ENCODE measurements around the gene GP9.
"Not testable (repeated sequence)": the region's sequence is repeated elsewhere in the genome, so short reads cannot be mapped to it uniquely, and the experiment has no call there.

GP9 gene

DNA sequence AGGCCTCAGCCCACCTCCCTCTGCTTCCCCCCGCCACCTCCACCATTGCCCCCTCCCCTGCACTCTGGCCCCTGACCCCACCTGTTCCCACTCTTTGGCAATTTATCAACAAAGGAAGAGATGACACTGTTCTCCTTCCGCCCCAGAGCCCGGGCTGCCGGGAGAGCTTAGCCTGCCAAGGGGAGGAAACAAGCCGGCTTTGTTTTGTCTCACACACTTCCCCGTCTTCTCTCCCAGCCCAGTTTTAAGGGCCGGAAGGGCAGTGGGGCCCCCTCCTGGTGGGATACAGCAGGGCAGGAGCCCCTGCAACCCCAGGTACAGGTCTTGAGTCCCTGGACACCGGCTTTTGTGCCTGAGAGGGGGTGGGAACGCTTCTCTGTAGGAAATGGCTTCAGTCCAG, 27.3 kb downstream of the GP9 start:
- not testable (repeated sequence) for H3K9ac ChIP-seq (ENCODE audit: low read depth, low read length); H3K4me1 ChIP-seq (ENCODE audit: control insufficient read depth, insufficient read depth, low read length); H3K27me3 ChIP-seq (ENCODE audit: control insufficient read depth, insufficient read depth, low read length); H3K9me3 ChIP-seq (replicated peaks; ENCODE audit: low read length); H3K36me3 ChIP-seq (ENCODE audit: insufficient read depth, low read length); H3K4me2 ChIP-seq (ENCODE audit: low read length); H3K4me3 ChIP-seq (ENCODE audit: low read length)

DNA sequence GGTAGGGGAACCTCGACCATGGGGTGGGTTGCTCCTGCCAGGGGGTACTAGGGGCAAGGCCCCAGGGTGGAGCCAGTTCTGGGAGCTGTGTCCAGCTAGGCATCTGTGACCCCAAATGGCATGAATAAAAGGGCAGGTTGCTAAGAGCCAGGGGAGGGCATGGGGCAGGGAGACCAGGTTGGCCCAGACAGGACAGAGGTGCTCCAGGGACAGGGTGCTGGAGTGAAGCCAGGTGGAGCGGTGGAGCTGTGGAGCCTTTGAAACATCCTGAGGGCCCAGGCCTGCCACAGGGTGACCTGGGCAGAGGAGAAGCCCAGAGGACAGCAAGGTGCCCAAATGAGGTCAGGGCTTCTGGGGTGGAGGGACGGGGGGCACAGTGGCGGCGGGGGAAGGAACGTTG, 27.7 kb downstream of the GP9 start:
- not testable (repeated sequence) for H3K4me3 ChIP-seq (ENCODE audit: low read length); H3K9ac ChIP-seq (ENCODE audit: low read depth, low read length); H3K4me2 ChIP-seq (ENCODE audit: low read length)

DNA sequence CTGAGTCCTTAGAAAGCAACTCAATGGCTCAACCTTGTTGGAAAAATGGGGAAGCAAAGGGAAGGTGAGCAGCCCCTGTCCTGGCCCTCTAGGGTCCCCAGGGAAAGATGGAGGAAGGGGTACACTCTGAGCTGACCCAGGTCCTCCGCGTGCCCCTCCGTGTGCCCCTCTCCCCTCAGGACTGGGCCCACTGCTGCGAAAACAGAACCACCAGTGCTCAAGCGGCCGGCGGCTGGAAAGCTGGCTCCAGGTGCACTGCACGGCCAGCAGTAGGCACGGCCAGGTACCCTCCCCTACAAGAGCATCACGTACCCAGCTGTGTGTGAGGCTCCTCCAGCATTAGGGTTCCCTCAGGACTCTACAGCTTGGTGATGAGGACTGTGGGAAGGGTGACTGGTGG, 34.7 kb downstream of the GP9 start:
- Histone ChIP-seq H3K4me2 (ENCODE audit: low read length) (no peak overlapping the region), H3K9me3 (replicated peaks; ENCODE audit: low read length) (no peaks in the 10 kb centered on the region), H3K9ac (ENCODE audit: low read depth, low read length) (no peak overlapping the region), H3K27me3 (ENCODE audit: control insufficient read depth, insufficient read depth, low read length) (no peaks in the 10 kb centered on the region), H3K4me3 (ENCODE audit: low read length) (no peak overlapping the region), H3K36me3 (ENCODE audit: insufficient read depth, low read length) (peaks cover 15% of the 10 kb centered on the region), H3K4me1 (ENCODE audit: control insufficient read depth, insufficient read depth, low read length) (no peaks in the 10 kb centered on the region)

More for the DNA sequence above, 27.7 kb downstream of the GP9 start:
- not testable (repeated sequence) for H3K9me3 ChIP-seq (replicated peaks; ENCODE audit: low read length); H3K36me3 ChIP-seq (ENCODE audit: insufficient read depth, low read length); H3K27me3 ChIP-seq (ENCODE audit: control insufficient read depth, insufficient read depth, low read length); H3K4me1 ChIP-seq (ENCODE audit: control insufficient read depth, insufficient read depth, low read length)

DNA sequence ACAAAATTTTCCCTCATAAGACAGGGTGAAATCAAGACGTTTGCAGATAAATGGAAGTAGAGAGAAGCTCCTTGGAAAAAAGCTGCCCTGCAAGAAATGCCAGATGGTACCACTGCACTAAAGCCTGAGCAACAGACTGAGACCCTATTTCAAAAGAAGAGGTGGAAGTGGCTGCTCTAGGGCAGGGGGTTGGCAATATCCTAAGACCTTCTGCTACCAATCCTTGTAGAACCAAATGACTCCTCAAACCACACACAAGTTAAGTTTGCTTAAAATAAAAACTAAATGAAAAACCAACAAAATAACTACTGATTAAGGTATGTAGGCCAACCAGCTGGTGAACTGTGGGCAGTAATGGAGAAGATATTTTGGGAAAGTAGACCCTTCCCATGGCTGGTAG, 39.7 kb downstream of the GP9 start:
- no peak overlapping the region for H3K4me3 ChIP-seq (ENCODE audit: low read length)
- H3K9me3 ChIP-seq (replicated peaks; ENCODE audit: low read length) = no peaks in the 10 kb centered on the region
- no peaks in the 10 kb centered on the region for H3K27me3 ChIP-seq (ENCODE audit: control insufficient read depth, insufficient read depth, low read length)
- no peak overlapping the region for H3K4me2 ChIP-seq (ENCODE audit: low read length)
- H3K36me3 ChIP-seq (ENCODE audit: insufficient read depth, low read length) = peaks cover 11% of the 10 kb centered on the region
- no peak overlapping the region for H3K9ac ChIP-seq (ENCODE audit: low read depth, low read length)
- H3K4me1 ChIP-seq (ENCODE audit: control insufficient read depth, insufficient read depth, low read length) = no peaks in the 10 kb centered on the region

DNA sequence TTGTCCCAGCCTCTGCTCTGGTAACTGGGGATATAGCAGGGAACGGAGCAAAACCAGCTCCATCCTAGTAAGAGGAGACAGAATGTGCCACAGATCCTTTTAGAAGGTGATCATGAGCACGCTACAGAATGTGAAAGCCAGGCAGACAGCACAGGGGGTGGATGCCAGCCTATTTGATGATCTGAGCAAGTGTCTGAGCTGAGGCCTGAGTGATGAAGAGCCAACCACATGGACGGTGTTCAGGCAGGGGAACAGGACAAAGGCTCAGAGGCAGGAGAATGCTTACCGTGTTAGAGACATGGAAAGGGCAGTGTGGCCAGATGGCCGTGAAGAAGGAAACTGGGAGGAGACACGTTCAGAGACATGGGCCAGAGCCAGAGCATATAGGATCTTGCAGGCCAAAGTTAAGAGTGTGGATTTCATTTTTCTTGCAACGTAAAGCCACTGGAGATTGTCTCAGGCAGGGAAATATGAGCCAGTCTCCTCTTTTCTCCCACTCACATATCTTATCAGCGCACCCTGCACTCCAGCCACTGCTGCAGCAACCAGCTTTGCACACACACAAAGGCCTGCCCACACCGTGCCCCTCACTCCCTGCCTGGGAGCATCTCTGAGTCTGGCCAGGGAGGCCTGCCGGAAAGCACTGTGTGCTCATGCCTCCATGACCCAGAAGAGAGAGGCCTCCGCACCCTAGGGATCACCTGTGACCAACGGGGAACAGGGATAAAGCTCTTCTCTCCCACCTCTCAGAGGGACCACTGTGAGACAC, 41.0 kb downstream of the GP9 start:
- Histone ChIP-seq H3K9ac (ENCODE audit: low read depth, low read length) (no peak overlapping the region), H3K9me3 (replicated peaks; ENCODE audit: low read length) (no peaks in the 10 kb centered on the region), H3K4me1 (ENCODE audit: control insufficient read depth, insufficient read depth, low read length) (no peaks in the 10 kb centered on the region), H3K36me3 (ENCODE audit: insufficient read depth, low read length) (peaks cover 11% of the 10 kb centered on the region), H3K4me3 (ENCODE audit: low read length) (no peak overlapping the region), H3K4me2 (ENCODE audit: low read length) (no peak overlapping the region), H3K27me3 (ENCODE audit: control insufficient read depth, insufficient read depth, low read length) (no peaks in the 10 kb centered on the region)

DNA sequence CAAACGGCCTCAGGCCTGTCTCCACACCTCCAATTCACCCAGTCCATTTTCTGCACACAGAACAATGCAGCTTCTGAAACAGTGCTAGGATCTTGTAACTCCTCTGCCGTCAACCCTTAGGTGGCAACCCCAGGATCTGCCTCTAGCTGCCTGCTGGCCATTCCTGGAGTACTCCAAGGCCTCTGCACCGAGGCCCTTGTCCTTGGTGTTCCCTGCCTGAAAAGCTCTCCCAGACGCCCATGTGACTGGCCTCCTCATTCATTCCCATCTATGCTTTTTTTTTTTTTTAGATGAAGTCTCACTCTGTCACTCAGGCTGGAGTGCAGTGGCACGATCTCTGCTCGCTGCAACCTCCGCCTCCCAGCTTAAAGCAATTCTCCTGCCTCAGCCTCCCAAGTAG, 42.7 kb downstream of the GP9 start:
- Histone ChIP-seq H3K4me2 (ENCODE audit: low read length) (no peak overlapping the region), H3K9me3 (replicated peaks; ENCODE audit: low read length) (no peaks in the 10 kb centered on the region), H3K4me3 (ENCODE audit: low read length) (no peak overlapping the region), H3K4me1 (ENCODE audit: control insufficient read depth, insufficient read depth, low read length) (no peaks in the 10 kb centered on the region), H3K27me3 (ENCODE audit: control insufficient read depth, insufficient read depth, low read length) (no peaks in the 10 kb centered on the region), H3K36me3 (ENCODE audit: insufficient read depth, low read length) (peaks cover 19% of the 10 kb centered on the region), H3K9ac (ENCODE audit: low read depth, low read length) (no peak overlapping the region)

DNA sequence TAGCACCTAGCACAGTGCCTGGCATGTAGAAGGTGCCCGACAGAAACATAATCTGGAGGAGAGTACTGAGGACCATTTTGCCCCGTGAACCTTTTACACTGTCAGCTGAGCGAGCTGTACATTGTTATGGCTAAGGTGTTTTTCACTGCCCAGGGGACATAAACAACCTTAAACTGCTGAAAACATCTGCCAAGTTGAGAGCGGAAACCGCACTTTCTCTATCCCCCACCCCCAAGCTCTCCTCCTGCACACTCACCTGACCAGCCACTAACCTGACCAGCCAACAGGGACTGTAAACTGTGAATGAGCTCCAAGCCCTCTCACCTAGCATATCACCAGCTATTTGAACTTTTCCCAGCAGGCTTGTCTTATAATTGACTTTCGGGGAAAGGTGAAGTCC, 43.5 kb downstream of the GP9 start:
- no peak overlapping the region for H3K4me2 ChIP-seq (ENCODE audit: low read length)
- no peak overlapping the region for H3K9ac ChIP-seq (ENCODE audit: low read depth, low read length)
- H3K4me1 ChIP-seq (ENCODE audit: control insufficient read depth, insufficient read depth, low read length) = no peaks in the 10 kb centered on the region
- peaks cover 24% of the 10 kb centered on the region for H3K36me3 ChIP-seq (ENCODE audit: insufficient read depth, low read length)
- no peaks in the 10 kb centered on the region for H3K27me3 ChIP-seq (ENCODE audit: control insufficient read depth, insufficient read depth, low read length)
- H3K9me3 ChIP-seq (replicated peaks; ENCODE audit: low read length) = no peaks in the 10 kb centered on the region
- no peak overlapping the region for H3K4me3 ChIP-seq (ENCODE audit: low read length)

DNA sequence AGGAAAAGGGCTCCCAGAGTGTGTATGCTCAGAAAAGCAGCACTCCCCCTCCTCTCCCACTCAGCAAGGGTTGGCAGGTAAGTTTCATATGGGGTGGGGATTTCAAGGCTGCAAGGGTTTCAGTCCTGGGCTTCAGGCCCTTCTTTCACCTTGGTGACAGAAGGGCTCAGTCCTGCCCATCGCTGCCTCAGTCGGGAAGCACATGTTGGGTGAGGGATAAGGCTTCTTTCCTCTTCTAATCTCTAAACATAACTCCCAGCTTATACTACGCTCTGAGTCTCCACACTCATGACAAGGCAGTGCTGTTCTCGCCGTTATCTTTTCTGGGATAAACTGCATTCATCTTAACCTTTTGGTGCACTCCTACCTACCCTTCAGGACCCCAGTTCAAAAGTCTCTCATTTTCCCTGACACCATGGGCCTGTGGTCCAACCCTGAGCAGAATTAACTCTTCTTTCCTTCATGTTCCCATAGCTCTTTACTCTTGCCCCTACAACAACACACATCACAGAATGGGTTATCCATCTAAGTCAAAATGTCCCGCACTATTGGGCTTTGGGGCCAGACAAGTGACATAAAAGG, 44.0 kb downstream of the GP9 start:
- Histone ChIP-seq H3K36me3 (ENCODE audit: insufficient read depth, low read length) (peaks cover 24% of the 10 kb centered on the region), H3K4me1 (ENCODE audit: control insufficient read depth, insufficient read depth, low read length) (no peaks in the 10 kb centered on the region), H3K4me2 (ENCODE audit: low read length) (no peak overlapping the region), H3K9me3 (replicated peaks; ENCODE audit: low read length) (no peaks in the 10 kb centered on the region), H3K9ac (ENCODE audit: low read depth, low read length) (no peak overlapping the region), H3K27me3 (ENCODE audit: control insufficient read depth, insufficient read depth, low read length) (no peaks in the 10 kb centered on the region), H3K4me3 (ENCODE audit: low read length) (no peak overlapping the region)

DNA sequence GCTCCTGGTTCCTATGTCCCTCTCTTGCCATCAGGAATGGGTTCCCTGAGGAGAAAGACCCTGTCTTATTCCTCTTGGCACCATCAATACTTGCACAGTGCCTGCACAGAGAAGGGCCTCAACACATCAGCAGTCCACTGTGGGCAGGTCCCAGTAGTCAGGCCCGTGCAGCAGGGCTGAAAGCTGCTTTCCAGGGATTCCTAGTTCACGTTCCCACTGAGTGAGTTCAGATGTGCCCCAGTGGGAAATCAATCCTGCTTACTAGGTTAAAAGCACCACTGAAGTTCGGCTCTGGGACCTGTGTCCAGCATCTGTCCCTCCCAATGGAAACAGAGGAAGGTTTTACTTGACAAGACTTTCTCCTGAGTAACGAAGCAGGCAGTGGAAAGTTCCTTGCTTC, 45.3 kb downstream of the GP9 start:
- H3K4me2 ChIP-seq (ENCODE audit: low read length) = no peak overlapping the region
- no peaks in the 10 kb centered on the region for H3K27me3 ChIP-seq (ENCODE audit: control insufficient read depth, insufficient read depth, low read length)
- no peak overlapping the region for H3K9ac ChIP-seq (ENCODE audit: low read depth, low read length)
- H3K9me3 ChIP-seq (replicated peaks; ENCODE audit: low read length) = no peaks in the 10 kb centered on the region
- H3K4me1 ChIP-seq (ENCODE audit: control insufficient read depth, insufficient read depth, low read length) = no peaks in the 10 kb centered on the region
- peaks cover 26% of the 10 kb centered on the region for H3K36me3 ChIP-seq (ENCODE audit: insufficient read depth, low read length)
- no peak overlapping the region for H3K4me3 ChIP-seq (ENCODE audit: low read length)

DNA sequence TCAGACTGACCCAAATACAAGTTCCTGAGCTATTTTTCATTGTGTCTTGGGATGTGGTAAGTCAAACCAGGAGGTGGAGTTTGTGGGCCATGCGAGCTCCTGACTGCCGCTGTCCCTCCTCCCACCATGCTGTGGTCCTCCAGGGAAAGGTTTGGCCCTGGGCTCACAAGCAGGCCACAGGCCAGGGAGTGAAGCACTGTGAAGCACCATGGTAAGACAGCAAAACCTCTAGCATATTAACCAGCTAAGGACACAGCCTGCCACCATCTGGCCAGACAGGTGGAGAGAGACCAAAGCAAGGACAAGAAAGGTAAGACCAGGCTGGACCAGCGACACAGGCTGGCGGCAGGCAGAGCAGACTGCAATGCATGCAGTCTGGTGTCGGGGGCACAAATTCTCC, 45.7 kb downstream of the GP9 start:
- H3K27me3 ChIP-seq (ENCODE audit: control insufficient read depth, insufficient read depth, low read length) = no peaks in the 10 kb centered on the region
- H3K9me3 ChIP-seq (replicated peaks; ENCODE audit: low read length) = no peaks in the 10 kb centered on the region
- H3K4me1 ChIP-seq (ENCODE audit: control insufficient read depth, insufficient read depth, low read length) = no peaks in the 10 kb centered on the region
- H3K4me3 ChIP-seq (ENCODE audit: low read length) = no peak overlapping the region
- no peak overlapping the region for H3K4me2 ChIP-seq (ENCODE audit: low read length)
- no peak overlapping the region for H3K9ac ChIP-seq (ENCODE audit: low read depth, low read length)
- peaks cover 23% of the 10 kb centered on the region for H3K36me3 ChIP-seq (ENCODE audit: insufficient read depth, low read length)

DNA sequence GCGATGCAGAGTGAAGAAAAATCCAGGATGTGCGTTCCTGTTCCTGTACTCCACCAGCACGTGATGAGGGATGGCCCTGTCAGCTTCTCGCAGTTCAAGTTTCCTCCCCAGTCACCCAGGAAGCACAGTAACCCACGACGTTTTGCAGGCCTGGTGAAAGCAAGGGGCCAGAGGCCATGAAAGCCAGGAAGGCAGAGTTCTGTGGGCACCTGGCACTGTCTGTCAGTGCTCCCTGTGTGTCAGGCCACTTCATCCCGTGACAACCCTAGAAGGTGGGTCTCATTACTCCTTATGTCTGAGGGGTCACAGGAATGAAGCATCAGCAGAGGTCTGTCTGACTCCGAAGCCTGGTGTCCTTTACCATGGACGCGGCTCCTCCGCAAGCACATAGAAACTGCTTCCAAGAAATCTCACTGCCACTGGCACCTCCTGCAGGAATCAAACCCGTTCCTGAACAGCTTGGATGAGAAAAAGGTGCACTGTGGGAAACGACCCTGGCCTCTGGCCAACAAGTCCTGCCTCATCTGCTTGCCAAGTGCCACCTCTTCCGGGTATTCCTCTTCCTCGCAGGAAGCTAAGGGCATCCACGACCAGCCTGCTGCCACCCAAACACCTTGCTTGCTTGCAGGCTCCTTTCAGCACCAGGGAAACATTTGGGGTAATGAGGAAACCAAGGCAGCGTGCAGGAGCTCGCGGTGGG, 46.4 kb downstream of the GP9 start:
- no peak overlapping the region for H3K4me3 ChIP-seq (ENCODE audit: low read length)
- H3K4me1 ChIP-seq (ENCODE audit: control insufficient read depth, insufficient read depth, low read length) = no peaks in the 10 kb centered on the region
- H3K27me3 ChIP-seq (ENCODE audit: control insufficient read depth, insufficient read depth, low read length) = no peaks in the 10 kb centered on the region
- H3K36me3 ChIP-seq (ENCODE audit: insufficient read depth, low read length) = peaks cover 16% of the 10 kb centered on the region
- no peak overlapping the region for H3K9ac ChIP-seq (ENCODE audit: low read depth, low read length)
- H3K9me3 ChIP-seq (replicated peaks; ENCODE audit: low read length) = no peaks in the 10 kb centered on the region
- no peak overlapping the region for H3K4me2 ChIP-seq (ENCODE audit: low read length)

DNA sequence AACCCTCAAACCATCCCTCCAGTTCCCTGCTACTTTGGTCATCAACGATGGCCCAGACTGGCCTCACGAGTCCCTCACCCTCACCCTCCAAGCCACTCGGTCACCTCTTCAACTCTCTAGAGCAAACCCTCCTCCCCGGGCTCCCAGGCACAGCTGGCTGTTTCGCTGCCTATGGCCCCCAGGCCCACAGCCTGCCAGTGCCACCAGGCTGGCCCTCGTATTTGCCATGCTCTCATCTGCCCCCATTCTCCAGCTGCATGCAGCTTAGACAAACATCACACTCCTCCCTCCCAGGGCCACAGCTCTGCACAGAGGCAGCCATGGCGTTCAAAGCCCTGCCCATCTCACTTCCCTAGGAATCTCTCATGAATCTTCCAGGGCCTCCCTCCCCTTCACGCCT, 47.2 kb downstream of the GP9 start:
- no peaks in the 10 kb centered on the region for H3K27me3 ChIP-seq (ENCODE audit: control insufficient read depth, insufficient read depth, low read length)
- peaks cover 15% of the 10 kb centered on the region for H3K36me3 ChIP-seq (ENCODE audit: insufficient read depth, low read length)
- H3K4me1 ChIP-seq (ENCODE audit: control insufficient read depth, insufficient read depth, low read length) = no peaks in the 10 kb centered on the region
- no peak overlapping the region for H3K4me2 ChIP-seq (ENCODE audit: low read length)
- no peak overlapping the region for H3K9ac ChIP-seq (ENCODE audit: low read depth, low read length)
- no peak overlapping the region for H3K4me3 ChIP-seq (ENCODE audit: low read length)
- H3K9me3 ChIP-seq (replicated peaks; ENCODE audit: low read length) = no peaks in the 10 kb centered on the region
